Measurements from ENCODE around the gene MFGE8. TPM values are rescaled to one million over a fixed set of nuclear protein-coding genes. Genes with fewer than 3 reads are reported as not detected.

MFGE8 gene
- total RNA-seq, 1 experiment from 2014 or later, result 54.5 TPM

GRCh38 chr15:88917760-88918159 lies 4.6 kb upstream of the MFGE8 start:
- no peaks in the 10 kb centered on the region for H3K9me3 ChIP-seq (ENCODE audit: insufficient read depth, low read depth)
- no peaks in the 10 kb centered on the region for H3K36me3 ChIP-seq (ENCODE audit: low read depth)
- no peak overlapping the region for H2AFZ ChIP-seq
- H3K4me2 ChIP-seq, result no peak overlapping the region
- peaks cover 17% of the 10 kb centered on the region for H3F3A ChIP-seq (ENCODE audit: insufficient read depth, low read depth)
- DNase-seq, result no peak
- CTCF ChIA-PET, result no interaction called here
- H3K27ac ChIP-seq, result no peak overlapping the region
- H4K20me1 ChIP-seq (ENCODE audit: insufficient read depth), result no peaks in the 10 kb centered on the region
- H3K27me3 ChIP-seq (ENCODE audit: insufficient read depth, low read depth), result no peaks in the 10 kb centered on the region
- TF ChIP-seq CTCF (conservative IDR thresholded peaks at IDR 0.05) (no peak), EZH2 (IDR thresholded peaks at IDR 0.05; ENCODE audit: low read depth) (no peak)
- intact Hi-C loops (cut with micrococcal nuclease; ENCODE audit: unreplicated experiment), result no loop called here
- no peaks in the 10 kb centered on the region for H3K79me2 ChIP-seq (ENCODE audit: low read depth)
- H3K4me1 ChIP-seq (replicated peaks; ENCODE audit: insufficient read depth), result peaks cover 24% of the 10 kb centered on the region
- no peak overlapping the region for H3K4me3 ChIP-seq
- H3K9me2 ChIP-seq (ENCODE audit: insufficient read depth), result no peaks in the 10 kb centered on the region
- POLR2A ChIA-PET (ENCODE audit: unreplicated experiment), result no interaction called here
- no TSS peak for BruUV-seq (replicated peaks)

- POLR2A ChIA-PET (ENCODE audit: unreplicated experiment), result no interaction called here
- no peak overlapping the region for H3K4me3 ChIP-seq
- H3K27me3 ChIP-seq (ENCODE audit: insufficient read depth, low read depth), result no peaks in the 10 kb centered on the region
- CTCF ChIA-PET, result interaction anchor here (0.7 kb wide), 1 partner anchor 108 kb away, joined by 8 read pairs; no protein-coding TSS in a partner anchor
- peaks cover 31% of the 10 kb centered on the region for H3K4me1 ChIP-seq (replicated peaks; ENCODE audit: insufficient read depth)
- peaks cover 17% of the 10 kb centered on the region for H3F3A ChIP-seq (ENCODE audit: insufficient read depth, low read depth)
- no peaks in the 10 kb centered on the region for H3K79me2 ChIP-seq (ENCODE audit: low read depth)
- no peaks in the 10 kb centered on the region for H3K36me3 ChIP-seq (ENCODE audit: low read depth)
- H3K9me3 ChIP-seq (ENCODE audit: insufficient read depth, low read depth), result no peaks in the 10 kb centered on the region
- no peak overlapping the region for H2AFZ ChIP-seq
- DNase-seq, result no peak
- no peaks in the 10 kb centered on the region for H4K20me1 ChIP-seq (ENCODE audit: insufficient read depth)
- H3K27ac ChIP-seq, result no peak overlapping the region
- intact Hi-C loops (cut with micrococcal nuclease; ENCODE audit: unreplicated experiment), result no loop called here
- H3K9me2 ChIP-seq (ENCODE audit: insufficient read depth), result no peaks in the 10 kb centered on the region
- H3K4me2 ChIP-seq, result no peak overlapping the region
- no peak for TF ChIP-seq CTCF (conservative IDR thresholded peaks at IDR 0.05)
- TF ChIP-seq EZH2 (IDR thresholded peaks at IDR 0.05; ENCODE audit: low read depth), result no peak
- BruUV-seq (replicated peaks), result no TSS peak
These were observed 2.2 kb upstream of the MFGE8 start for GRCh38 chr15:88915354-88915753.

GRCh38 chr15:88913850-88914169 lies 631 bp upstream of the MFGE8 start:
- peak in 1 of 2 experiments; percentile 36 for DNase-seq

More at GRCh38 chr15:88913850-88914169, 631 bp upstream of the MFGE8 start:
- no peaks in the 10 kb centered on the region for H3K36me3 ChIP-seq (ENCODE audit: low read depth)
- peaks cover 26% of the 10 kb centered on the region for H3K4me1 ChIP-seq (replicated peaks; ENCODE audit: insufficient read depth)
- H3K4me3 ChIP-seq, result peak overlapping the region; percentile 80; the same call in 1 of the 2 replicates
- H3F3A ChIP-seq (ENCODE audit: insufficient read depth, low read depth), result peaks cover 13% of the 10 kb centered on the region
- no peak overlapping the region for H3K27ac ChIP-seq
- peak overlapping the region; percentile 81 for H2AFZ ChIP-seq
- TSS peak; percentile 94 for BruUV-seq (replicated peaks)
- CTCF ChIA-PET, result no interaction called here
- H3K9me2 ChIP-seq (ENCODE audit: insufficient read depth), result no peaks in the 10 kb centered on the region
- TF ChIP-seq EZH2 (IDR thresholded peaks at IDR 0.05; ENCODE audit: low read depth), result no peak
- no peak for TF ChIP-seq CTCF (conservative IDR thresholded peaks at IDR 0.05)
- H3K79me2 ChIP-seq (ENCODE audit: low read depth), result no peaks in the 10 kb centered on the region
- peak overlapping the region; percentile 95 for H3K4me2 ChIP-seq
- no peaks in the 10 kb centered on the region for H3K9me3 ChIP-seq (ENCODE audit: insufficient read depth, low read depth)
- no peaks in the 10 kb centered on the region for H3K27me3 ChIP-seq (ENCODE audit: insufficient read depth, low read depth)
- no peaks in the 10 kb centered on the region for H4K20me1 ChIP-seq (ENCODE audit: insufficient read depth)
- intact Hi-C loops (cut with micrococcal nuclease; ENCODE audit: unreplicated experiment), result no loop called here
- POLR2A ChIA-PET (ENCODE audit: unreplicated experiment), result interaction anchor here (0.6 kb wide), 1 partner anchor 217 kb away, joined by 3 read pairs; no protein-coding TSS in a partner anchor

Data from PC-9 (cell line).